Cardiac fibroblast (primary cell): Measurements from ENCODE around the gene WDR45B.
A peak's percentile ranks its signal among the peaks of the same experiment; 100 is the strongest.
"Not testable (repeated sequence)": the region's sequence is repeated elsewhere in the genome, so short reads cannot be mapped to it uniquely, and the experiment has no call there.

ENCODE experiments used
- DNase-seq, 2 donors: peaks; one replicate each; pipeline versions ENCODE4 v3.0.0 to v3.0.0-alpha.2; 2010; ENCODE audit warnings: low read depth in 2 of 2
- H3K4me3 ChIP-seq, 2 donors: replicated peaks in 1 of 2; 1 replicate in 1 of 2; 2 replicates in 1 of 2; pipeline ENCODE4 v1.5.1; 2011; ENCODE audit warnings: low read depth in 2 of 2, low read length in 2 of 2, mild to moderate bottlenecking in 2 of 2, moderate library complexity in 1 of 2
- CTCF ChIP-seq: IDR thresholded peaks from one replicate; pipeline ENCODE4 v1.5.1; 2011; ENCODE audit warnings: low read depth, mild to moderate bottlenecking, low read length, inconsistent platforms

Gene WDR45B

GRCh38 chr17:82583720-82584234 is 64.5 kb downstream of the WDR45B start:
- no peak for TF ChIP-seq CTCF
- DNase-seq, result no peak
- H3K4me3 ChIP-seq, result no peak overlapping the region

- DNase-seq, result no peak
- TF ChIP-seq CTCF, result no peak
- H3K4me3 ChIP-seq, result no peak overlapping the region
These were observed 65.5 kb downstream of the WDR45B start for GRCh38 chr17:82582709-82583108.

- no peak for TF ChIP-seq CTCF
- DNase-seq, result peak in 1 of 2 donors; percentile 83
- no peak overlapping the region for H3K4me3 ChIP-seq
These were observed 66.0 kb downstream of the WDR45B start for GRCh38 chr17:82582213-82582612.

DNA sequence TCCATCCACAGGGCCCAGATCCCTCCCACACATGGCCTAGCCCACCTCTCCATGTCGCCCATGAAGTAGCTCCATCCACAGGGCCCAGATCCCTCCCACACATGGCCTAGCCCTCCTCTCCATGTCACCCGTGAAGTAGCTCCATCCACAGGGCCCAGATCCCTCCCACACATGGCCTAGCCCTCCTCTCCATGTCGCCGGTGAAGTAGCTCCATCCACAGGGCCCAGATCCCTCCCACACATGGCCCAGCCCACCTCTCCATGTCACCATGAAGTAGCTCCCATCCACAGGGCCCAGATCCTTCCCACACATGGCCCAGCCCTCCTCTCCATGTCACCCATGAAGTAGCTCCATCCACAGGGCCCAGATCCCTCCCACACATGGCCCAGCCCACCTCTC is 68.3 kb downstream of the WDR45B start:
- not testable (repeated sequence) for DNase-seq, H3K4me3 ChIP-seq

DNA sequence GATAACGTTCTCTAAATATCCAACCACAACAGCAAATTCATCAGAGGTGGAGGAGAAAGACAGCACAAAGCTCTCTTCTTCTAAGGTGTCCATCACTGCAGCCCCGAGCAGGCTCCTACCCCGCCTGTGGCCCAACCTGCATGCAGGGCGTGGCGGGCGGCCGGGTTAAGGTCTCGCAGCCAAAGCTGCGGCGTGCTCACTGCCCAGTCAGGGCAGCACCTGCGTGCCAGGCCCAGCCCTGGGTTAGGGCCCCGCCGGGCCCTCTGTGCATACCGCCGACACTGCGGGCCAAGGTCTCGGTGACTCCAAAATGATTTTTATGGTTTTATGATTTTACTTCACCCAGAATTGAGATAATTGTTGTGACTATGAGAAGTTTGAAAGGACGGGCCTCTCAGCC is 70.9 kb downstream of the WDR45B start:
- no peak for DNase-seq
- no peak for TF ChIP-seq CTCF
- H3K4me3 ChIP-seq, result no peak overlapping the region

- not testable (repeated sequence) for H3K4me3 ChIP-seq, DNase-seq
These were observed 72.5 kb downstream of the WDR45B start for GRCh38 chr17:82575581-82576221.

GRCh38 chr17:82574041-82574440 is 74.2 kb downstream of the WDR45B start:
- TF ChIP-seq CTCF, result no peak
- DNase-seq, result no peak
- H3K4me3 ChIP-seq, result no peak overlapping the region

DNA sequence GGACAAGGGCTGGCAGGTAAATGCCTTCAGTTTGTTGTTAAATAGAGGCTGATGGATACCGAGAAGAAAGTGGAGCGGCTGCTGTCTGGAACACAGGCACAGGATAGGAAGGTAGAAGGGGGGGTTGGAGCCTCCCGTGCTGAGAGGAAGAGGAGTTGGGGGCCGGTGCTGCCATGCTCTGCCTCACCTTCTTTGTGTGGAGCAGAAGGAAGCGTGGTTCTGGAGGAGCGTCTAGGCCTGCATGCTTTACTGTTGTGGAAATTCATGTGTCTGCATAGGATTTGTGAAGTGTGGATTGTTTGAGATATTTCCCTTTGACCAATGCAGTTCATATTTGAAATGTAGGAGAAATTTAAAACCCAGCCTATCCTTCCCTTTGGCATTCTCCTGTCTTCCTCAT is 76.4 kb downstream of the WDR45B start:
- no peak overlapping the region for H3K4me3 ChIP-seq
- DNase-seq, result no peak
- TF ChIP-seq CTCF, result no peak
